HG03521 (cell line): ENCODE results near the gene PRCD.
"Not testable (repeated sequence)": the region's sequence is repeated elsewhere in the genome, so short reads cannot be mapped to it uniquely, and the experiment has no call there.

Experiments
- ATAC-seq: cut with Tn5 transposase; IDR thresholded peaks from one replicate; pipeline ENCODE4 v1.9.1; 2021; ENCODE audit warnings: mild to moderate bottlenecking, moderate library complexity; ENCODE audit not compliant: unreplicated experiment

Gene PRCD

GRCh38 chr17:76525513-76525833, 14.4 kb upstream of the PRCD start:
- ATAC-seq, result not testable (repeated sequence)

- ATAC-seq, result not testable (repeated sequence)
Measured at GRCh38 chr17:76527016-76527415, 12.8 kb upstream of the PRCD start.

DNA sequence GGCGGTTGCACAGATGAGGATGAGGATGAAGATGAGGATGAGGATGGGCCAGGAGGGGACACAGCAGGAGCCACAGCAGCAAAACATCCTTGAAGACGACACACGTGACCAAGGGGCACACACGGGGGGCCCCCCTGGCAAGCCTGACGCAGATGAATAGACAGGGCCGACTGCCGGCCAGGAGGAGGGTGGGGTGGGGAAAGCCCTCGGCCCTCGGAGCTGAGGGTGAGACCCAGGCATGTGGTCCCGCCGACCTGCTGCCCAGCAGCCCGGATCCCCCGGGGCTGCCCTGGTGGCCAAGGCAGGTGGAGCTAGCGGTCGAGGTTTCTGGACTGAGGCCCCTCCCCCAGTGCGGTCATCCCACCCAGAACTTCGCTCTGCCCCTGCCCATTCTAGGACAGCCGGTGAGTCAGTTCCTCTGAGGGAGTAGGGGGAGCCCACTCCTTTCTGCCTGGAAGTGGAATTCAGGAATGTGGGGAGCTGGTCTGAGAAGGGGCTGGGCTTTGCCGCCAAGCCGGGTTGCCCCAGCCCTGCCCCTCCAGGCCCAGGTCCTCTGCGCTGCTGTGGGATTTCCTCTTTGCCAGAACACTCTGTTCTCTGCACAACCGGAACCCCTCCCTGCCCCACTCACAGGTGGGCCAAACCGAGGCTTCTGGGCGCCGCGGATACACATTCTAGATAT, 12.3 kb upstream of the PRCD start:
- ATAC-seq, result no peak

GRCh38 chr17:76528156-76528527, 11.7 kb upstream of the PRCD start:
- no peak for ATAC-seq

DNA sequence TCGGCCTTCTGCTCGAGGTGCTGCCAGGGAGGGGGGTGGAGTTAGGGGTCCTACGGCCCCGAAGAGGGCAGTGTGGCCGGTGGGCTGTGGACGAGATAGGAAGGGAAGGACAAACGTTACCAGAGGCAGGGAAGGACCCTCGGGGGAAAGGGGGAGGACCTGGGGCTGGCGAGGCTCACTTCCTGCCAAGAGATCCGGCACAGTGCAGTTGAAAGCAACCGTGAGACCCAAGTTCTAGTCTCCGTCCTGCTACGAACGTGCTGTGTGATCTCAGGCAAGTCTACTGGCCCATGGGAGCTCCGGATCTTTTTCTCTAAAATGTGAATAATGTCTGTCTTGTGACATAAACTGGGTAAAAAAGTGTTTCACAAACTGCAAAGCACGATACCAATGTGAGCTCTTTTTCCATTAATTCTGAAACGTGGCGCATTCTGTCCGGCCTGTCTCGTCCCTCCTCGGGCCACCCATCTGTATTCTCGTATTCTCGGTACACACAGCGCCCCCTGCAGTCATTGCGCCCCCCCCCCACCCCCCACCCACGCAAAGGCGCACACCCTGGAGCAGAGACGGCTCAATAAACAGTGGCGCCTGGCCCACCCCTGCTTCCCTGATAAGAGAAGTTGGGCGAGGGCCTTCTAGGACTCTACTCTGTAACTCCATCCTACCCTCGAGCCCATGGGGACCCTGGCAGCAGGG, 11.2 kb upstream of the PRCD start:
- ATAC-seq, result no peak

- no peak for ATAC-seq
Measured at GRCh38 chr17:76529224-76530094, 10.4 kb upstream of the PRCD start.

- ATAC-seq, result no peak
Measured at GRCh38 chr17:76530095-76530723, 9.6 kb upstream of the PRCD start.

- ATAC-seq, result no peak
Measured at GRCh38 chr17:76530811-76531485, 8.9 kb upstream of the PRCD start.

DNA sequence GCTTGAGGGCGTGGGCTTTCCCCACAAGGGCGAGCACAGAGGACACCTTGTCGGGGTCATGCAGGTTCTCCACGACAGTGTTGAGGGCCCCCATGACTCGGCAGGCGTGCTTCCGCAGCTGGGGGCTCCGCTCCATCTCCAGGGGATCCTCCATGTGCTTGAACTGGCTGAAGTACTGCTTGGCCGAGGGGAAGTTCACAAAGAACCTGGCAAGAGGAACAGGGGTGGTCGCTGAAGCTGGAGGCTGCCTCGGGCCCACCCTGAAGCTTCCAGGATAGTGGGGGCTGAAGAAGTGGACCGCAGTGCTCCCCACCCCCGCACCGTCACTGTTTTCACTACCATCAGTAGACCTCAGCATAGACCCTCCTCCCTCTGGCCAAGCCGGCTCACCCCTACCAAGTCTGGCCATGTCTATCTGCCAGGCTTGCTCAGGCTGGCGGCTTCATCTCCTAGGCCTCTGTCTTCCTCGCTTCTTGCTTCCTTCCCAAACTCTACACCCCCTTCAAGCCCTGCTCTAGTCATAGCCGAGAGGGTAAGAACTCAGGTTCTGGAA, 8.3 kb upstream of the PRCD start:
- no peak for ATAC-seq

DNA sequence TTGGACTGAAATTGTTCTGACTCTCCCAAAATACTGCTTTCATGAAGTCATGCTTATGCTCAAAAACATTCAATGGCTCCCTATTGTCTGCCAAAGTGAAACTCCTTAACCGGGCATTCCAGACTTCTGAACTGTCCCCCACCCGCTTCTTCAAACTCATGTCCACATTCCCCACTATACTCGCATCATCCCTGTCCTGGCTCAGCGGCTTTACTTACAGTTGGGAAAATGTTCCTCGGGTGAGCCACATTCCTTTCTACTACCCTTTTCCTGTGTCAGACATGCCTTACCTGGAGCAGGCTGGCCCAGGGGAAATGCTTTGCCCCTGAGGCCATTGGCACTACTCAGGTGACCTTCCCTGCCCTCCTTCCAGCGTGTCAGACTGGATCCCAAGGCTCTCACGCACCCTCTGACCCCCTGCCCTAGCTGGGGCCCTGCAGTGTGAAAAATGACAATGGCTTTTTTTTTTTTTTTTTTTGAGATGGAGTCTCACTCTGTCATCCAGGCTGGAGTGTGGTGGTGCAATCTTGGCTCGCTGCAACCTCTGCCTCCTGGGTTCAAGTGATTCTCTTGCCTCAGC, 7.7 kb upstream of the PRCD start:
- ATAC-seq, result no peak

DNA sequence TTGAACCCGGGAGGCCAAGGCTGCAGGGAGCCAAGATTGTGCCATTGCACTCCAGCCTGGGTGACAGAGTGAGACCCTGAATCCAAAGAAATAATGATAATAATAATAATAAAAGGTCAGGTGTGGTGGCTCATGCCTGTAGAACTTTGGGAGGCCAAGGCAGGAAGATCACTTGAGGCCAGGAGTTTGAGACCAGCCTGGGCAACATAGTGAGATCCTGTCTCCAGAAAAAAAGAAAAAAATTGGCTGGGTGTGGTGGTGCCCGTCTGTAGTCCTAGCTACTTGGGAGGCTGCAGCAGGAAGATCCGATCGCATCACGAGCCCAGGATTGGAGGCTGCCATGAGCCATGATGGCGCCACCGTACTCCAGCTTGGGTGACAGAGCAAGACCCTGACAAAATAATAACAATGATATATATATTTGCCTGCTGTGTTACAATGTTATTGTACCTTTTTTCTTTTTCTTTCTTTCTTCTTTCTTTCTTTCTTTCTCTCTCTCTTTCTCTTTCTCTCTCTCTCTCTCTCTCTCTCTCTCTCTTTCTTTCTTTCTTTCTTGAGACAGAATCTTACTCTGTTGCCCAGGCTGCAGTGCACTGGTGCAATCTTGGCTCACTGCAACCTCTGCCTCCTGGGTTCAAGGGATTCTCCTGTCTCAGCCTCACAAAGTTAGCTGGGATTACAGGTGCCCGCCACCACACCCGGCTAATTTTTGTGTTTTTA, 6.0 kb upstream of the PRCD start:
- not testable (repeated sequence) for ATAC-seq

DNA sequence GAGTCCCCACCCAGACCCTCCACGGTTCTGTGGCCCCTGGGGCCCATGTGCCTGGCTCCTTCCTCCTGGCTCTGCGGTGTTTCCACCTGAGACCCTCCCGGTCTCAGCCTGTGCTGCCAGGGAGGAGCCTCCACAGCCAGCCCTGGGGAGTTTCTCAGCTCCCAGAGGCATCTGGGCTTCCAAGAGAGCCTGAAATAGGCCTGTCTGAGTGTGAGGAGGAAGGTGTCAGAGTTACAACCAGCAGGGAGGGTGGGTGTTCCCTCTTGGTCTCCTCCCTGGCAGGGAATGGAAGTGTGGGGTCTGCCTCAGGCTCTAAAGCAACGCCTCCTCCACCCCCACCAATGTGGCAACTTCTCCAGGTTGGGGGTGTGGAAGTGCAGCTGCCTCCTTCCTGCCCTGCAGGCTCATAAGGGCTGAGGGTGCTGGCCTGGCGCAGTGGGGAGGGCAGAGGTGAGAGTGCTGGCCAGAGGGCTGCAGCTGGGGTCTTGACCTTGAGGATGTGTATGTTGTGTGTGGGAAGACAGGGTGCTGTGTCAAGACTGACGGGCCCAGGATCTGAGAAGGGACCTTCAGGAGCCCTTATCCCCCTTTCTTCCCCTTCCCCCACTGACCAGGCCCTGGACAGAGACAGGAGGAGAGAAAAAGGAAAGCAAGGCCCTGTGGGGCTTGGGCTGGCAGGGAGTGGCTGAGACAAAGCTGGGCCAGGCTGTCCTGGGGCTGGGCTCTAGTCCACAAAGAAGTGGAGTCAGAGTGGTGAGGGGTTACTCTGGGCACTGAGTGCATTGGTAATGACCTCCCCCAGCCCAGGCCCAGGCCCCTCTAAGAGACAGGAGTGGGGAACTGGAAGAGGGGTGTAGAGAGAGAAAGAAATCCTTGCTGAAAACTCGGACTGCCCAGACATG, 4.8 kb upstream of the PRCD start:
- ATAC-seq, result no peak

GRCh38 chr17:76535788-76536510, 3.9 kb upstream of the PRCD start:
- ATAC-seq, result no peak

- no peak for ATAC-seq
Measured at GRCh38 chr17:76536511-76537287, 3.1 kb upstream of the PRCD start.

DNA sequence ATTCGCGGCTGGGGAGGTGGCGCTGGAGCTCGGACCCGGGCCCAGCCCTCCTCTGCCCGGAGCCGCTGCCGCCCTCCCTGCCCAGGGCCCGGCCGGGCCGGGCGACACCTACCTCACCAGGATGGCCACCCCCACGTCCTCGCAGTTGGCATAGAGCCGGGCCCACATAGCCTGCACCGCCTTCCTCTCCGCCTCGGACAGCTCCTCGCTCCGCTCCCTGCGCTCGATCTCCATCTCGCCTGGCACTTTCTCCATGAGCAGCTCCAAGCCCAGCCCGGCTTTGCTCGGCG, 2.6 kb upstream of the PRCD start:
- no peak for ATAC-seq

GRCh38 chr17:76537578-76538280, 2.1 kb upstream of the PRCD start, which contains the start of gene CYGB:
TSS of gene CYGB (minus strand) at chr17:76537709. CDS start at chr17:76537542, 167 bp downstream.
- ATAC-seq, result no peak
